C4-2B (cell line): ENCODE measurements around the gene UHRF2.

Experiments used
- ZFX ChIP-seq: fragments of 450-650 bp; IDR thresholded peaks from 2 replicates; pipeline ENCODE4 v1.6.1; 2017
- TF ChIP-seq, protein P1 (sequence below): fragments of 450-650 bp; conservative IDR thresholded peaks from 2 replicates; pipeline ENCODE4 v1.5.1; 2017; ENCODE audit warnings: mild to moderate bottlenecking

DNA sequence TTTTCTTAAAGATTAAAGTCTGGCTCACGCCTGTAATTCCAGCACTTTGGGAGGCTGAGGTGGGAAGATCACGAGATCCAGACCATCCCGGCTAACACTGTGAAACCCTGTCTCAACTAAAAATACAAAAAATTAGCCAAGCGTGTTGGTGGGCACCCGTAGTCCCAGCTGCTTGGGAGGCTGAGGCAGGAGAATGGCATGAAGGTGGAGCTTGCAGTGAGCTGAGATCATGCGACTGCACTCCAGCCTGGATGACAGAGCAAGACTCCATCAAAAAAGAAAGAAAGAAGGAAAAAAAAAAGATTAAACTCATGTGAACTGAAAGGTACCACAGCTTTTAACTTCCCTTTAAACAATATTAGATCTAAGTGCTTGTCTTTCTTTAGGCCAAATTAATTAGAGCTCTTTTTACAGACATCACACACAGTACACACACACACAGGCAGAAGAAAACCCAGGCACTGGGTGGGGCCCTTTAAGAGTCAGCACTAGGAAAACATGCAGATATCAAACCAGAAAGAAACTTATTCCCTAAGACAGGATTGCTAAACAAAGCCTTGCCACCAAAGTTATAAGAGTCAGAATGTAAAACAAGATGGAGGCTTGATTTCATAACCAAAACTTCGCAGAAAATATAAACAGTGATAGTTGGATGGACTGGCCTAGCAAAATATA, 29.3 kb upstream of the UHRF2 start:
- no peak for TF ChIP-seq ZFX
- TF ChIP-seq, protein P1, sequence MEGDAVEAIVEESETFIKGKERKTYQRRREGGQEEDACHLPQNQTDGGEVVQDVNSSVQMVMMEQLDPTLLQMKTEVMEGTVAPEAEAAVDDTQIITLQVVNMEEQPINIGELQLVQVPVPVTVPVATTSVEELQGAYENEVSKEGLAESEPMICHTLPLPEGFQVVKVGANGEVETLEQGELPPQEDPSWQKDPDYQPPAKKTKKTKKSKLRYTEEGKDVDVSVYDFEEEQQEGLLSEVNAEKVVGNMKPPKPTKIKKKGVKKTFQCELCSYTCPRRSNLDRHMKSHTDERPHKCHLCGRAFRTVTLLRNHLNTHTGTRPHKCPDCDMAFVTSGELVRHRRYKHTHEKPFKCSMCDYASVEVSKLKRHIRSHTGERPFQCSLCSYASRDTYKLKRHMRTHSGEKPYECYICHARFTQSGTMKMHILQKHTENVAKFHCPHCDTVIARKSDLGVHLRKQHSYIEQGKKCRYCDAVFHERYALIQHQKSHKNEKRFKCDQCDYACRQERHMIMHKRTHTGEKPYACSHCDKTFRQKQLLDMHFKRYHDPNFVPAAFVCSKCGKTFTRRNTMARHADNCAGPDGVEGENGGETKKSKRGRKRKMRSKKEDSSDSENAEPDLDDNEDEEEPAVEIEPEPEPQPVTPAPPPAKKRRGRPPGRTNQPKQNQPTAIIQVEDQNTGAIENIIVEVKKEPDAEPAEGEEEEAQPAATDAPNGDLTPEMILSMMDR = no peak
